ENCODE data around the gene CTNNA1. TPM values are rescaled to one million over a fixed set of nuclear protein-coding genes. Genes with fewer than 3 reads are reported as not detected.

CTNNA1 gene
- total RNA-seq, 3 donors from 2014 or later (not counting 1 experiment from before 2014, with no cell fraction given): 34.4 to 53.0 (median 49.8) TPM

DNA sequence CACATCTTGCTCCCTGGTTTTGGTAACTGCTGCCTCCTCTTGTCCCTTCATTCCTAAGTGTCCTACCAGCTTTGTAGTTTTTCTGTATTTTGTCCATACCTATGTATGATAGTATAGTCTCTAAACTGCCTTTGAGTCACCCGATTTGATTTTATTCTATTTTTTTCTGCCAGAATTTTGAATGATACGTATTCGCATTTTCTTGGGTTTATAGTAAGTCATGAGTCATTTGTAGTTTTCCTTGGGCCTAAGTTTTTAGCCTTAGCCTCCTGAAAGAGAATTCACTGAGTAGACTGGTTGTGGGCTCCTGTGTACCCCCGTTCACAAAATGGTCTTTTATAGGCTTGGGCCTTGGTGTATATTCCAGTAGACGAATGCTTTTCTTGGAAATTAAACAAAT, 62.3 kb downstream of the CTNNA1 start:
- H3K4me3 Mint-ChIP-seq: no peak overlapping the region
- intact Hi-C loops (cut with micrococcal nuclease): no loop called here
- no peak overlapping the region for H3K27ac Mint-ChIP-seq
- H3K4me3 ChIP-seq (ENCODE audit: low read length): no peak overlapping the region
- no peaks in the 10 kb centered on the region for H3K9me3 Mint-ChIP-seq
- DNase-seq: no peak
- H3K36me3 ChIP-seq (ENCODE audit: control insufficient read depth, insufficient read depth, low read length): peaks cover 2% of the 10 kb centered on the region
- no peak for ATAC-seq
- H3K27ac ChIP-seq (ENCODE audit: low read length): no peak overlapping the region
- no peaks in the 10 kb centered on the region for H3K27me3 ChIP-seq (ENCODE audit: control insufficient read depth, insufficient read depth, low read length)
- TF ChIP-seq, protein P1, sequence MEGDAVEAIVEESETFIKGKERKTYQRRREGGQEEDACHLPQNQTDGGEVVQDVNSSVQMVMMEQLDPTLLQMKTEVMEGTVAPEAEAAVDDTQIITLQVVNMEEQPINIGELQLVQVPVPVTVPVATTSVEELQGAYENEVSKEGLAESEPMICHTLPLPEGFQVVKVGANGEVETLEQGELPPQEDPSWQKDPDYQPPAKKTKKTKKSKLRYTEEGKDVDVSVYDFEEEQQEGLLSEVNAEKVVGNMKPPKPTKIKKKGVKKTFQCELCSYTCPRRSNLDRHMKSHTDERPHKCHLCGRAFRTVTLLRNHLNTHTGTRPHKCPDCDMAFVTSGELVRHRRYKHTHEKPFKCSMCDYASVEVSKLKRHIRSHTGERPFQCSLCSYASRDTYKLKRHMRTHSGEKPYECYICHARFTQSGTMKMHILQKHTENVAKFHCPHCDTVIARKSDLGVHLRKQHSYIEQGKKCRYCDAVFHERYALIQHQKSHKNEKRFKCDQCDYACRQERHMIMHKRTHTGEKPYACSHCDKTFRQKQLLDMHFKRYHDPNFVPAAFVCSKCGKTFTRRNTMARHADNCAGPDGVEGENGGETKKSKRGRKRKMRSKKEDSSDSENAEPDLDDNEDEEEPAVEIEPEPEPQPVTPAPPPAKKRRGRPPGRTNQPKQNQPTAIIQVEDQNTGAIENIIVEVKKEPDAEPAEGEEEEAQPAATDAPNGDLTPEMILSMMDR (IDR thresholded peaks at IDR 0.05): no peak
- no peaks in the 10 kb centered on the region for H3K9me3 ChIP-seq (ENCODE audit: control insufficient read depth, insufficient read depth, low read length)
- WGBS (ENCODE audit: insufficient coverage): 97% methylated on average over 5 of the region's 5 CpGs
- no peaks in the 10 kb centered on the region for H3K27me3 Mint-ChIP-seq (ENCODE audit: low read depth in 2 of 2)
- no peaks in the 10 kb centered on the region for H3K36me3 Mint-ChIP-seq
- H3K4me1 Mint-ChIP-seq: no peaks in the 10 kb centered on the region
- no peaks in the 10 kb centered on the region for H3K4me1 ChIP-seq (ENCODE audit: control insufficient read depth, insufficient read depth, low read length)

DNA sequence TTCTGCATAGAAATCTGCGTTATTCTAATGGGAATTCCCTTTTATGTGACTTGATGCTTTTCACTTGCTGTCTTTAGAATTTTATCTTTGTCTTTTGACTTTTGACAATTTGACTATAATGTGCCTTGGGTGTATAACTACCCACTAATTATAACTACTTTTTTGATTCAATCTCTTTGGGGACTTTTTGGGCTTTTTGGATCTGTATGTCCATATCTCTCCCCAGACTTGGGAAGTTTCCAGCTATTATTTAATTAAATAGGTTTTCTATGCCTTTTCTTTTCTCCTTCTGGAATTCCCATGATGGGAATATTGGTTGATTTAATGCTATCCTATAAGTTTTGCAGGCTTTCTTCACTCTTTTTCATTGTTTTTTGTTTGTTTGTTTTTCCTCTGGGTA, 64.0 kb downstream of the CTNNA1 start:
- WGBS (ENCODE audit: insufficient coverage): no CpG with 5 or more reads among the region's 1 CpG
- DNase-seq (no peak), ATAC-seq (no peak)
- Histone ChIP-seq H3K9me3 (ENCODE audit: control insufficient read depth, insufficient read depth, low read length) (no peaks in the 10 kb centered on the region), H3K4me3 (ENCODE audit: low read length) (no peak overlapping the region), H3K4me1 (ENCODE audit: control insufficient read depth, insufficient read depth, low read length) (no peaks in the 10 kb centered on the region), H3K27ac (ENCODE audit: low read length) (no peak overlapping the region), H3K36me3 (ENCODE audit: control insufficient read depth, insufficient read depth, low read length) (peaks cover 2% of the 10 kb centered on the region), H3K27me3 (ENCODE audit: control insufficient read depth, insufficient read depth, low read length) (no peaks in the 10 kb centered on the region)
- TF ChIP-seq, protein P1 (IDR thresholded peaks at IDR 0.05): no peak
- Mint-ChIP-seq H3K27me3 (ENCODE audit: low read depth in 2 of 2) (no peaks in the 10 kb centered on the region), H3K4me1 (no peaks in the 10 kb centered on the region), H3K4me3 (no peak overlapping the region), H3K36me3 (no peaks in the 10 kb centered on the region), H3K27ac (no peak overlapping the region), H3K9me3 (no peaks in the 10 kb centered on the region)
- intact Hi-C loops (cut with micrococcal nuclease): no loop called here

DNA sequence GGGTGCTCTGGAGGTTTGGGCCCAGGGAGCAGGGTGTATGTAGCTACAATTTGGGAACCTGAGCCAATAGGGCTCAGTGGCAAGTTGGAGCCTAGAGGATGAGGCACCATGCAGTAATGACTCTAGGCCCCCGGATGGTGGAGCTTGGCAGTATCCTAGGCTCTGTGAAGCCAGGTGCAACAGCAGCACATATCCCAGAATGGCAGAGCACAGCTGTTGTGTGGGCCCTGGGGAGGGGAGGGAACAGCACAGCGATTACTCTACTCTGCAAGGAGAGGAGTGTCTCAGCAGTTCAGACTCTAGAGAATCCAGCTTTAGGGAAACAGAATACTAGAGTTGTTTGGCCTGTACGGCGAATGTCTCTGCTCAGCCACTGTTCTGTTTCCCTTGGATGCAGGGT, 65.9 kb downstream of the CTNNA1 start:
- no peaks in the 10 kb centered on the region for H3K27me3 ChIP-seq (ENCODE audit: control insufficient read depth, insufficient read depth, low read length)
- H3K36me3 Mint-ChIP-seq: no peaks in the 10 kb centered on the region
- H3K27me3 Mint-ChIP-seq (ENCODE audit: low read depth in 2 of 2): no peaks in the 10 kb centered on the region
- no peaks in the 10 kb centered on the region for H3K4me1 Mint-ChIP-seq
- no peaks in the 10 kb centered on the region for H3K36me3 ChIP-seq (ENCODE audit: control insufficient read depth, insufficient read depth, low read length)
- no peak for DNase-seq
- H3K4me3 Mint-ChIP-seq: no peak overlapping the region
- no peaks in the 10 kb centered on the region for H3K4me1 ChIP-seq (ENCODE audit: control insufficient read depth, insufficient read depth, low read length)
- ATAC-seq: no peak
- H3K27ac ChIP-seq (ENCODE audit: low read length): no peak overlapping the region
- TF ChIP-seq, protein P1 (IDR thresholded peaks at IDR 0.05): no peak
- H3K4me3 ChIP-seq (ENCODE audit: low read length): no peak overlapping the region
- no peak overlapping the region for H3K27ac Mint-ChIP-seq
- no peaks in the 10 kb centered on the region for H3K9me3 Mint-ChIP-seq
- intact Hi-C loops (cut with micrococcal nuclease): no loop called here
- WGBS (ENCODE audit: insufficient coverage): 97% methylated on average over 4 of the region's 4 CpGs
- no peaks in the 10 kb centered on the region for H3K9me3 ChIP-seq (ENCODE audit: control insufficient read depth, insufficient read depth, low read length)

DNA sequence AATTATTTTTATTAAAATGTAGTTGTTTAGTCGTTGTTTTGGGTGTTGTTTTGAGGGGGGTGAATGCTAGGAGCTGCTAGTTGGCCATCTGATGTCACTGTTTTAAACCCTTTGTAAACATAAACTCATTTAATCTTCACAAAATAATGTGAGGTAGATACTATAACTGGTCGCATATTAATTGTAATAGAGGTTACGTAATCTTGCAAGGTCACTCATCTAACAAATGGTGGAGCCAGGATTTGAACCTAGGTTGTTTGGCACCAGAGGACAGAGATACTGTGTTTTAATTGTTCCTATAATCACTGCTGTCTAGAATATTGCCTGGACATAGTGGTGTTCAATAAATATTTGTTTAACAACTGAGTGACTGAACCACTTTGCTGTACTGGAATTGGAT, 67.5 kb downstream of the CTNNA1 start:
- Mint-ChIP-seq H3K27ac (no peak overlapping the region), H3K36me3 (no peaks in the 10 kb centered on the region), H3K9me3 (no peaks in the 10 kb centered on the region), H3K4me3 (no peak overlapping the region), H3K27me3 (ENCODE audit: low read depth in 2 of 2) (no peaks in the 10 kb centered on the region), H3K4me1 (no peaks in the 10 kb centered on the region)
- WGBS (ENCODE audit: insufficient coverage): 100% methylated on average over 2 of the region's 3 CpGs
- DNase-seq (no peak), ATAC-seq (no peak)
- H3K9me3 ChIP-seq (ENCODE audit: control insufficient read depth, insufficient read depth, low read length): no peaks in the 10 kb centered on the region
- TF ChIP-seq, protein P1 (IDR thresholded peaks at IDR 0.05): no peak
- no peak overlapping the region for H3K27ac ChIP-seq (ENCODE audit: low read length)
- H3K27me3 ChIP-seq (ENCODE audit: control insufficient read depth, insufficient read depth, low read length): no peaks in the 10 kb centered on the region
- intact Hi-C loops (cut with micrococcal nuclease): no loop called here
- H3K4me3 ChIP-seq (ENCODE audit: low read length): no peak overlapping the region
- H3K4me1 ChIP-seq (ENCODE audit: control insufficient read depth, insufficient read depth, low read length): no peaks in the 10 kb centered on the region
- no peaks in the 10 kb centered on the region for H3K36me3 ChIP-seq (ENCODE audit: control insufficient read depth, insufficient read depth, low read length)

Data from natural killer cell (primary cell).